ENCODE results near the gene IRF8.

The IRF8 gene

DNA sequence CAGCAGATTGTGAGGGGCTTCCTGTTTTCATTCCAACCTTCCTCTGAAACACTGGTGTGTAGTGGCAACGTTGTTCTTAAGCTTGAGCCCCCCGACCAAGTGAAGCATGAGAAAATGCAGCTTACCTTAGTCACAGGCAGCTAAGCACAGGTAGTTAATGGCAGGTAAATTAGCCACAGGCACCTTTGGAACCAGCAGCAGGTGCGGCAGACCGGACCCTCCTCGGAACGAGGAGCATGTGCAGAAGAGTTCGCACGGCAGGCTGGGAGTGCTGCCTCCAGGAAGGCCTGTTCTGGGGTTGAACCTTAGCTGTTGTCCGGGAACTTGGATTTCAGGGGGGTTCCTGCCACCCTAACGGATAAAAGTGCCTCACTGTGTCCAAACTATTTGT, 7.2 kb upstream of the IRF8 start:
- no peak overlapping the region for H4K5ac ChIP-seq (ENCODE audit: low read length)
- no peak for DNase-seq

GRCh38 chr16:85892760-85893159, 6.2 kb upstream of the IRF8 start:
- peaks cover 6% of the 10 kb centered on the region for H3K27me3 ChIP-seq (ENCODE audit: insufficient read depth, low read length, poor library complexity)
- H3K56ac ChIP-seq (ENCODE audit: low read length): no peak overlapping the region

More for the DNA sequence above, 7.2 kb upstream of the IRF8 start:
- WGBS (ENCODE audit: extremely low coverage, insufficient coverage, low lambda C conversion rate): no CpG with 5 or more reads among the region's 10 CpGs
- no peak overlapping the region for H4K8ac ChIP-seq (ENCODE audit: low read depth, low read length)
- no peaks in the 10 kb centered on the region for H3K79me2 ChIP-seq (ENCODE audit: control insufficient read depth, insufficient read depth, low read length)
- no peaks in the 10 kb centered on the region for H3K79me1 ChIP-seq (ENCODE audit: low read length)
- H3K4me2 ChIP-seq (ENCODE audit: low read length): no peak overlapping the region
- H3K9ac ChIP-seq (ENCODE audit: low read length): no peak overlapping the region
- no peak overlapping the region for H3K4me3 ChIP-seq (ENCODE audit: low read length)
- H2AK5ac ChIP-seq (ENCODE audit: low read length): no peak overlapping the region
- H3K4ac ChIP-seq (ENCODE audit: low read depth, low read length): no peak overlapping the region
- no peaks in the 10 kb centered on the region for H3K4me1 ChIP-seq (ENCODE audit: control insufficient read depth, low read depth, low read length)
- no peak overlapping the region for H2BK5ac ChIP-seq (ENCODE audit: low read length)
- no peaks in the 10 kb centered on the region for H3K36me3 ChIP-seq (ENCODE audit: control insufficient read depth, insufficient read depth, low read length)
- H3K27ac ChIP-seq (ENCODE audit: low read depth, low read length): no peak overlapping the region
- H3K23ac ChIP-seq (ENCODE audit: low read length): no peak overlapping the region
- H3K27me3 ChIP-seq (ENCODE audit: insufficient read depth, low read length, poor library complexity): no peaks in the 10 kb centered on the region
- no peak overlapping the region for H3K56ac ChIP-seq (ENCODE audit: low read length)
- H2BK15ac ChIP-seq (replicated peaks; ENCODE audit: low read depth): no peak overlapping the region
- H2BK120ac ChIP-seq (ENCODE audit: low read depth, low read length): no peak overlapping the region
- H3K18ac ChIP-seq (ENCODE audit: low read length): no peak overlapping the region

DNA sequence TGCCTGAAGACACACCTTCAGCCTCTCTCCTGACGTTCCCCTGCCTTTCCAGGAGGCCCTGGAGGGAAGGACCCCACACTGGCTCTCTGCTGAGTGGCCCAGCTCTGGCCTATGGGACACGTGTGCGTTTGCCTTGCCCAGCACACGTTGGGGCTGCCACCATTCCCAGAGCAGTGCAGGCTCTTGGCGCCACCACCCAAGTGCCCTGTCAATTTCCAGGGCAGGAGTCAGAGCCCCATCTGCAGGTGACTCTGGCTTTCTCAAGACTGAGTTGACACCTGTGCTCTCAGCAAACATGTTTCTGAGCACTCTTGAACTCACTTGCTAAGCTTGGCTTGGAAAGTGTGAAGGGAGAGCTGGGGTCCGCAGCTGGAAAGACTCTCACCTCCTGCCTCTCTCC, 4.7 kb upstream of the IRF8 start:
- Histone ChIP-seq H3K4me1 (ENCODE audit: control insufficient read depth, low read depth, low read length) (no peaks in the 10 kb centered on the region), H4K5ac (ENCODE audit: low read length) (no peak overlapping the region), H3K56ac (ENCODE audit: low read length) (no peak overlapping the region), H3K4me2 (ENCODE audit: low read length) (no peak overlapping the region), H3K27ac (ENCODE audit: low read depth, low read length) (no peak overlapping the region), H3K18ac (ENCODE audit: low read length) (no peak overlapping the region), H3K4me3 (ENCODE audit: low read length) (no peak overlapping the region), H2BK5ac (ENCODE audit: low read length) (no peak overlapping the region), H3K79me2 (ENCODE audit: control insufficient read depth, insufficient read depth, low read length) (no peaks in the 10 kb centered on the region), H3K36me3 (ENCODE audit: control insufficient read depth, insufficient read depth, low read length) (no peaks in the 10 kb centered on the region), H2BK120ac (ENCODE audit: low read depth, low read length) (no peak overlapping the region), H4K8ac (ENCODE audit: low read depth, low read length) (no peak overlapping the region), H2BK15ac (replicated peaks; ENCODE audit: low read depth) (no peak overlapping the region), H3K23ac (ENCODE audit: low read length) (no peak overlapping the region), H2AK5ac (ENCODE audit: low read length) (no peak overlapping the region), H3K4ac (ENCODE audit: low read depth, low read length) (no peak overlapping the region), H3K9ac (ENCODE audit: low read length) (no peak overlapping the region), H3K79me1 (ENCODE audit: low read length) (no peaks in the 10 kb centered on the region), H3K27me3 (ENCODE audit: insufficient read depth, low read length, poor library complexity) (peaks cover 12% of the 10 kb centered on the region)
- DNase-seq: peak; percentile 66
- WGBS (ENCODE audit: extremely low coverage, insufficient coverage, low lambda C conversion rate): no CpG with 5 or more reads among the region's 6 CpGs

More at GRCh38 chr16:85892760-85893159, 6.2 kb upstream of the IRF8 start:
- DNase-seq: no peak
- H3K4ac ChIP-seq (ENCODE audit: low read depth, low read length): no peak overlapping the region
- H3K4me3 ChIP-seq (ENCODE audit: low read length): no peak overlapping the region
- H3K27ac ChIP-seq (ENCODE audit: low read depth, low read length): no peak overlapping the region
- no CpG with 5 or more reads among the region's 4 CpGs for WGBS (ENCODE audit: extremely low coverage, insufficient coverage, low lambda C conversion rate)
- H3K4me1 ChIP-seq (ENCODE audit: control insufficient read depth, low read depth, low read length): no peaks in the 10 kb centered on the region
- no peaks in the 10 kb centered on the region for H3K79me2 ChIP-seq (ENCODE audit: control insufficient read depth, insufficient read depth, low read length)
- H4K5ac ChIP-seq (ENCODE audit: low read length): no peak overlapping the region
- no peaks in the 10 kb centered on the region for H3K79me1 ChIP-seq (ENCODE audit: low read length)
- no peak overlapping the region for H3K18ac ChIP-seq (ENCODE audit: low read length)
- no peak overlapping the region for H3K4me2 ChIP-seq (ENCODE audit: low read length)
- H2AK5ac ChIP-seq (ENCODE audit: low read length): no peak overlapping the region
- H3K23ac ChIP-seq (ENCODE audit: low read length): no peak overlapping the region
- H3K36me3 ChIP-seq (ENCODE audit: control insufficient read depth, insufficient read depth, low read length): no peaks in the 10 kb centered on the region
- no peak overlapping the region for H3K9ac ChIP-seq (ENCODE audit: low read length)
- H2BK15ac ChIP-seq (replicated peaks; ENCODE audit: low read depth): no peak overlapping the region
- no peak overlapping the region for H2BK120ac ChIP-seq (ENCODE audit: low read depth, low read length)
- H4K8ac ChIP-seq (ENCODE audit: low read depth, low read length): no peak overlapping the region
- H2BK5ac ChIP-seq (ENCODE audit: low read length): no peak overlapping the region

- H3K4me1 ChIP-seq (ENCODE audit: control insufficient read depth, low read depth, low read length): no peaks in the 10 kb centered on the region
- no peak overlapping the region for H2BK15ac ChIP-seq (replicated peaks; ENCODE audit: low read depth)
- H3K18ac ChIP-seq (ENCODE audit: low read length): no peak overlapping the region
- no peak overlapping the region for H2AK5ac ChIP-seq (ENCODE audit: low read length)
- H3K79me1 ChIP-seq (ENCODE audit: low read length): no peaks in the 10 kb centered on the region
- no CpG with 5 or more reads among the region's 2 CpGs for WGBS (ENCODE audit: extremely low coverage, insufficient coverage, low lambda C conversion rate)
- no peak overlapping the region for H3K4ac ChIP-seq (ENCODE audit: low read depth, low read length)
- H2BK5ac ChIP-seq (ENCODE audit: low read length): no peak overlapping the region
- no peak overlapping the region for H4K8ac ChIP-seq (ENCODE audit: low read depth, low read length)
- H2BK120ac ChIP-seq (ENCODE audit: low read depth, low read length): no peak overlapping the region
- H3K36me3 ChIP-seq (ENCODE audit: control insufficient read depth, insufficient read depth, low read length): no peaks in the 10 kb centered on the region
- no peaks in the 10 kb centered on the region for H3K79me2 ChIP-seq (ENCODE audit: control insufficient read depth, insufficient read depth, low read length)
- H4K5ac ChIP-seq (ENCODE audit: low read length): no peak overlapping the region
- no peak overlapping the region for H3K56ac ChIP-seq (ENCODE audit: low read length)
- no peak for DNase-seq
- H3K27me3 ChIP-seq (ENCODE audit: insufficient read depth, low read length, poor library complexity): peaks cover 12% of the 10 kb centered on the region
- H3K27ac ChIP-seq (ENCODE audit: low read depth, low read length): no peak overlapping the region
- H3K23ac ChIP-seq (ENCODE audit: low read length): no peak overlapping the region
- no peak overlapping the region for H3K9ac ChIP-seq (ENCODE audit: low read length)
- H3K4me3 ChIP-seq (ENCODE audit: low read length): no peak overlapping the region
- no peak overlapping the region for H3K4me2 ChIP-seq (ENCODE audit: low read length)
Measured at GRCh38 chr16:85897382-85897781, 1.6 kb upstream of the IRF8 start.

- Histone ChIP-seq H3K36me3 (ENCODE audit: control insufficient read depth, insufficient read depth, low read length) (no peaks in the 10 kb centered on the region), H2AK5ac (ENCODE audit: low read length) (no peak overlapping the region), H3K27ac (ENCODE audit: low read depth, low read length) (no peak overlapping the region), H3K56ac (ENCODE audit: low read length) (no peak overlapping the region), H3K18ac (ENCODE audit: low read length) (no peak overlapping the region), H3K4me3 (ENCODE audit: low read length) (no peak overlapping the region), H3K9ac (ENCODE audit: low read length) (no peak overlapping the region), H4K5ac (ENCODE audit: low read length) (no peak overlapping the region), H3K23ac (ENCODE audit: low read length) (no peak overlapping the region), H3K4ac (ENCODE audit: low read depth, low read length) (no peak overlapping the region), H2BK5ac (ENCODE audit: low read length) (no peak overlapping the region), H2BK15ac (replicated peaks; ENCODE audit: low read depth) (no peak overlapping the region), H3K27me3 (ENCODE audit: insufficient read depth, low read length, poor library complexity) (peaks cover 12% of the 10 kb centered on the region), H3K4me1 (ENCODE audit: control insufficient read depth, low read depth, low read length) (no peaks in the 10 kb centered on the region), H3K79me1 (ENCODE audit: low read length) (no peaks in the 10 kb centered on the region), H3K4me2 (ENCODE audit: low read length) (no peak overlapping the region), H3K79me2 (ENCODE audit: control insufficient read depth, insufficient read depth, low read length) (no peaks in the 10 kb centered on the region), H2BK120ac (ENCODE audit: low read depth, low read length) (no peak overlapping the region), H4K8ac (ENCODE audit: low read depth, low read length) (no peak overlapping the region)
- DNase-seq: no peak
- WGBS (ENCODE audit: extremely low coverage, insufficient coverage, low lambda C conversion rate): no CpG with 5 or more reads among the region's 7 CpGs
Measured at GRCh38 chr16:85899444-85899843, 482 bp downstream of the IRF8 start.

- no CpG with 5 or more reads among the region's 17 CpGs for WGBS (ENCODE audit: extremely low coverage, insufficient coverage, low lambda C conversion rate)
- Histone ChIP-seq H3K4me2 (ENCODE audit: low read length) (no peak overlapping the region), H3K4me3 (ENCODE audit: low read length) (no peak overlapping the region), H3K56ac (ENCODE audit: low read length) (no peak overlapping the region), H2BK120ac (ENCODE audit: low read depth, low read length) (no peak overlapping the region), H3K27ac (ENCODE audit: low read depth, low read length) (no peak overlapping the region), H3K27me3 (ENCODE audit: insufficient read depth, low read length, poor library complexity) (peaks cover 12% of the 10 kb centered on the region), H2BK15ac (replicated peaks; ENCODE audit: low read depth) (no peak overlapping the region), H3K18ac (ENCODE audit: low read length) (no peak overlapping the region), H3K4ac (ENCODE audit: low read depth, low read length) (no peak overlapping the region), H3K9ac (ENCODE audit: low read length) (no peak overlapping the region), H4K5ac (ENCODE audit: low read length) (no peak overlapping the region), H3K23ac (ENCODE audit: low read length) (no peak overlapping the region), H2AK5ac (ENCODE audit: low read length) (no peak overlapping the region), H3K79me2 (ENCODE audit: control insufficient read depth, insufficient read depth, low read length) (no peaks in the 10 kb centered on the region), H2BK5ac (ENCODE audit: low read length) (no peak overlapping the region), H4K8ac (ENCODE audit: low read depth, low read length) (no peak overlapping the region), H3K79me1 (ENCODE audit: low read length) (no peaks in the 10 kb centered on the region), H3K36me3 (ENCODE audit: control insufficient read depth, insufficient read depth, low read length) (no peaks in the 10 kb centered on the region), H3K4me1 (ENCODE audit: control insufficient read depth, low read depth, low read length) (no peaks in the 10 kb centered on the region)
- DNase-seq: no peak
Measured at GRCh38 chr16:85900027-85900792, 1.2 kb downstream of the IRF8 start.

Measured in mesendoderm (in vitro differentiated cells).